ENCODE measurements around the gene CDH8. TPM values are rescaled to one million over a fixed set of nuclear protein-coding genes. Genes with fewer than 3 reads are reported as not detected.
"Not testable (repeated sequence)": the region's sequence is repeated elsewhere in the genome, so short reads cannot be mapped to it uniquely, and the experiment has no call there.

Gene CDH8
- total RNA-seq, 2 donors from 2014 or later, result not detected

- ATAC-seq (replicated peaks in 1 of 2), result no peak
- Mint-ChIP-seq H3K4me1 (ENCODE audit: low read depth) (no peaks in the 10 kb centered on the region), H3K4me3 (no peak overlapping the region), H3K9me3 (peaks cover 8 to 19% of the 10 kb centered on the region in 2 donors), H3K27ac (no peak overlapping the region), H3K36me3 (ENCODE audit: insufficient read depth in 2 of 2) (peaks cover 0 to 2% of the 10 kb centered on the region in 2 donors), H3K27me3 (ENCODE audit: low read depth) (no peaks in the 10 kb centered on the region)
- no peak for DNase-seq
Measured at GRCh38 chr16:61945511-61945910, 90.7 kb downstream of the CDH8 start.

GRCh38 chr16:61944004-61944403 is 92.2 kb downstream of the CDH8 start:
- DNase-seq (no peak), ATAC-seq (replicated peaks in 1 of 2) (no peak)
- Mint-ChIP-seq H3K36me3 (ENCODE audit: insufficient read depth in 2 of 2) (peaks cover 0 to 2% of the 10 kb centered on the region in 2 donors), H3K27me3 (ENCODE audit: low read depth) (no peaks in the 10 kb centered on the region), H3K4me3 (no peak overlapping the region), H3K9me3 (peaks cover 8 to 17% of the 10 kb centered on the region in 2 donors), H3K27ac (no peak overlapping the region), H3K4me1 (ENCODE audit: low read depth) (no peaks in the 10 kb centered on the region)

- H3K27me3 Mint-ChIP-seq (ENCODE audit: low read depth), result no peaks in the 10 kb centered on the region
- DNase-seq (no peak), ATAC-seq (replicated peaks in 1 of 2) (no peak)
- no peaks in the 10 kb centered on the region for H3K4me1 Mint-ChIP-seq (ENCODE audit: low read depth)
- H3K9me3 Mint-ChIP-seq, result peaks cover 7 to 16% of the 10 kb centered on the region in 2 donors
- no peak overlapping the region for H3K27ac Mint-ChIP-seq
- peaks cover 0 to 2% of the 10 kb centered on the region in 2 donors for H3K36me3 Mint-ChIP-seq (ENCODE audit: insufficient read depth in 2 of 2)
- no peak overlapping the region for H3K4me3 Mint-ChIP-seq
Measured at GRCh38 chr16:61940611-61941010, 95.6 kb downstream of the CDH8 start.

GRCh38 chr16:61937646-61938045 is 98.6 kb downstream of the CDH8 start:
- Mint-ChIP-seq H3K36me3 (ENCODE audit: insufficient read depth in 2 of 2) (peaks cover 0 to 2% of the 10 kb centered on the region in 2 donors), H3K4me3 (no peak overlapping the region), H3K27ac (no peak overlapping the region), H3K9me3 (peaks cover 7 to 10% of the 10 kb centered on the region in 2 donors), H3K4me1 (ENCODE audit: low read depth) (no peaks in the 10 kb centered on the region), H3K27me3 (ENCODE audit: low read depth) (no peaks in the 10 kb centered on the region)
- no peak for ATAC-seq (replicated peaks in 1 of 2)
- no peak for DNase-seq

GRCh38 chr16:61936522-61936921 is 99.7 kb downstream of the CDH8 start:
- Mint-ChIP-seq H3K27me3 (ENCODE audit: low read depth) (no peaks in the 10 kb centered on the region), H3K36me3 (ENCODE audit: insufficient read depth in 2 of 2) (no peaks in the 10 kb centered on the region), H3K4me1 (ENCODE audit: low read depth) (no peaks in the 10 kb centered on the region), H3K27ac (no peak overlapping the region), H3K4me3 (no peak overlapping the region), H3K9me3 (peaks cover 4% of the 10 kb centered on the region in 2 donors)
- ATAC-seq (replicated peaks in 1 of 2) (no peak), DNase-seq (no peak)

- H3K4me3 Mint-ChIP-seq, result no peak overlapping the region
- no peaks in the 10 kb centered on the region for H3K36me3 Mint-ChIP-seq (ENCODE audit: insufficient read depth in 2 of 2)
- H3K27ac Mint-ChIP-seq, result no peak overlapping the region
- no peak for ATAC-seq (replicated peaks in 1 of 2)
- DNase-seq, result no peak
- peaks cover 4% of the 10 kb centered on the region in 2 donors for H3K9me3 Mint-ChIP-seq
- H3K4me1 Mint-ChIP-seq (ENCODE audit: low read depth), result no peaks in the 10 kb centered on the region
- H3K27me3 Mint-ChIP-seq (ENCODE audit: low read depth), result no peaks in the 10 kb centered on the region
Measured at GRCh38 chr16:61934601-61935000, 101.6 kb downstream of the CDH8 start.

GRCh38 chr16:61929776-61930175 is 106.5 kb downstream of the CDH8 start:
- no peak for DNase-seq
- Mint-ChIP-seq H3K27me3 (ENCODE audit: low read depth) (no peaks in the 10 kb centered on the region), H3K4me1 (ENCODE audit: low read depth) (no peaks in the 10 kb centered on the region), H3K4me3 (no peak overlapping the region), H3K36me3 (ENCODE audit: insufficient read depth in 2 of 2) (no peaks in the 10 kb centered on the region), H3K9me3 (peaks cover 2% of the 10 kb centered on the region in 2 donors), H3K27ac (no peak overlapping the region)
- ATAC-seq (replicated peaks in 1 of 2), result no peak

GRCh38 chr16:61926766-61927165 is 109.5 kb downstream of the CDH8 start:
- Mint-ChIP-seq H3K27me3 (ENCODE audit: low read depth) (no peaks in the 10 kb centered on the region), H3K27ac (no peak overlapping the region), H3K9me3 (peaks cover 0 to 2% of the 10 kb centered on the region in 2 donors), H3K36me3 (ENCODE audit: insufficient read depth in 2 of 2) (no peaks in the 10 kb centered on the region), H3K4me1 (ENCODE audit: low read depth) (no peaks in the 10 kb centered on the region), H3K4me3 (no peak overlapping the region)
- no peak for ATAC-seq (replicated peaks in 1 of 2)
- DNase-seq, result no peak

GRCh38 chr16:61923629-61924028 is 112.6 kb downstream of the CDH8 start:
- H3K4me3 Mint-ChIP-seq, result no peak overlapping the region
- H3K36me3 Mint-ChIP-seq (ENCODE audit: insufficient read depth in 2 of 2), result no peaks in the 10 kb centered on the region
- H3K9me3 Mint-ChIP-seq, result peaks cover 0 to 4% of the 10 kb centered on the region in 2 donors
- DNase-seq (no peak), ATAC-seq (replicated peaks in 1 of 2) (no peak)
- H3K27ac Mint-ChIP-seq, result no peak overlapping the region
- H3K4me1 Mint-ChIP-seq (ENCODE audit: low read depth), result no peaks in the 10 kb centered on the region
- H3K27me3 Mint-ChIP-seq (ENCODE audit: low read depth), result no peaks in the 10 kb centered on the region

GRCh38 chr16:61921373-61921772 is 114.9 kb downstream of the CDH8 start:
- H3K36me3 Mint-ChIP-seq (ENCODE audit: insufficient read depth in 2 of 2), result no peaks in the 10 kb centered on the region
- no peaks in the 10 kb centered on the region for H3K27me3 Mint-ChIP-seq (ENCODE audit: low read depth)
- ATAC-seq (replicated peaks in 1 of 2) (no peak), DNase-seq (no peak)
- H3K9me3 Mint-ChIP-seq, result peaks cover 0 to 7% of the 10 kb centered on the region in 2 donors
- H3K4me1 Mint-ChIP-seq (ENCODE audit: low read depth), result no peaks in the 10 kb centered on the region
- H3K27ac Mint-ChIP-seq, result no peak overlapping the region
- H3K4me3 Mint-ChIP-seq, result no peak overlapping the region

GRCh38 chr16:61917865-61918826 is 118.1 kb downstream of the CDH8 start:
- not testable (repeated sequence) for H3K4me1 Mint-ChIP-seq (ENCODE audit: low read depth); H3K27ac Mint-ChIP-seq; H3K4me3 Mint-ChIP-seq; H3K27me3 Mint-ChIP-seq (ENCODE audit: low read depth); H3K36me3 Mint-ChIP-seq (ENCODE audit: insufficient read depth in 2 of 2); DNase-seq; H3K9me3 Mint-ChIP-seq; ATAC-seq (replicated peaks in 1 of 2)

- peaks cover 5 to 13% of the 10 kb centered on the region in 2 donors for H3K9me3 Mint-ChIP-seq
- H3K36me3 Mint-ChIP-seq (ENCODE audit: insufficient read depth in 2 of 2), result no peaks in the 10 kb centered on the region
- no peaks in the 10 kb centered on the region for H3K27me3 Mint-ChIP-seq (ENCODE audit: low read depth)
- no peak for ATAC-seq (replicated peaks in 1 of 2)
- H3K4me1 Mint-ChIP-seq (ENCODE audit: low read depth), result no peaks in the 10 kb centered on the region
- DNase-seq, result no peak
- no peak overlapping the region for H3K27ac Mint-ChIP-seq
- H3K4me3 Mint-ChIP-seq, result no peak overlapping the region
Measured at GRCh38 chr16:61915569-61915968, 120.7 kb downstream of the CDH8 start.

- peaks cover 7 to 11% of the 10 kb centered on the region in 2 donors for H3K9me3 Mint-ChIP-seq
- no peaks in the 10 kb centered on the region for H3K27me3 Mint-ChIP-seq (ENCODE audit: low read depth)
- no peaks in the 10 kb centered on the region for H3K4me1 Mint-ChIP-seq (ENCODE audit: low read depth)
- no peak overlapping the region for H3K27ac Mint-ChIP-seq
- H3K36me3 Mint-ChIP-seq (ENCODE audit: insufficient read depth in 2 of 2), result no peaks in the 10 kb centered on the region
- ATAC-seq (replicated peaks in 1 of 2), result no peak
- no peak overlapping the region for H3K4me3 Mint-ChIP-seq
- DNase-seq, result no peak
Measured at GRCh38 chr16:61909074-61909473, 127.2 kb downstream of the CDH8 start.

All from activated T-cell treated with anti-CD3 and anti-CD28 coated beads, Interleukin-2, amount 50 U/mL, for 72 hours (primary cell).